GM18520 (cell line): ENCODE data around the gene ABHD16B.
A peak's percentile ranks its signal among the peaks of the same experiment; 100 is the strongest.
"Not testable (repeated sequence)": the region's sequence is repeated elsewhere in the genome, so short reads cannot be mapped to it uniquely, and the experiment has no call there.

ENCODE experiments used
- ATAC-seq: cut with Tn5 transposase; IDR thresholded peaks from one replicate; pipeline ENCODE4 v1.9.1; 2021; ENCODE audit not compliant: unreplicated experiment

The ABHD16B gene

GRCh38 chr20:63834491-63834880 lies 26.8 kb upstream of the ABHD16B start:
- ATAC-seq: no peak

DNA sequence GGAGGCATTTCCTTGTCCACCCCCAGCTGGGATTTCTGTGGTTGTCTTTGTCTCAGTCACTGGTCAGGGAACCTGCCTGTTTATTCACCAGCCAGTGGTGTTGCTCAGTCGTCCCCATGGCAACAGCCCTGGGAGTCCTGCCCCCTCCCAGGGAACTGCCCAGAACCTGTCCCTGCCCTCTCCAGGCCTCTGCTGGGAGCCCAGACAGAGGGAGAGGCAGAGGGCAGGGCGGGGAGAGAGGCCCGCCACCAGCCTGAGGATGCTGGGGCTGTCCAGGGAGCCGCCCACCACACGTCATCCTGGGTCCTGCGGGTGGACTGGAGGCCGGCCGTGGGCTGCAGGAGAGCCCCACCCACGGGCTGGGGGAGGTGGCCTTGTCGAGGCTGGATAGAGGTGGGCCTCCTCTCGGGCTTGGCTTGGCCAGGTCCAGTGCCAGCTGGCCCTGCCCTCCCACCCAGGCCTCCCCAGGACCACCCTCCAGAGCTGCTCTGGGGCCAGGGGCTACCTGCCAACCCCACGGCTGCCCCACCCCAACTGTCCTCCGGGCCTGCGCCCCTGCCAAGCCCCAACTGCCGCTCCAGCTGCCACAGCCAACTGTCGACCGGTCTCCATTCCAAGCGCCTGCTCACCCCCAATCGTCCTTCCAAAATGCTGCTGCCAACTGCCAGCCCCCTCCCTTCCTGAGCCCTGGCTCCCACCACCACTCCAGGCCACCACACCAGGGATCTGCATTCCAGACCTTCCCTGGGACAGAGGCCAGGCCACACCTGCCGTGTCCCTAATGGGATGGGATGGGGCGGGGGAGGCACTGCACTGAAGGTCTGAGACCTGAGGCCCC lies 26.1 kb upstream of the ABHD16B start:
- ATAC-seq: no peak

GRCh38 chr20:63836458-63837344 lies 24.6 kb upstream of the ABHD16B start:
- no peak for ATAC-seq

- no peak for ATAC-seq
Measured at GRCh38 chr20:63837479-63837878, 23.8 kb upstream of the ABHD16B start.

- ATAC-seq: no peak
Measured at GRCh38 chr20:63839620-63840019, 21.7 kb upstream of the ABHD16B start.

DNA sequence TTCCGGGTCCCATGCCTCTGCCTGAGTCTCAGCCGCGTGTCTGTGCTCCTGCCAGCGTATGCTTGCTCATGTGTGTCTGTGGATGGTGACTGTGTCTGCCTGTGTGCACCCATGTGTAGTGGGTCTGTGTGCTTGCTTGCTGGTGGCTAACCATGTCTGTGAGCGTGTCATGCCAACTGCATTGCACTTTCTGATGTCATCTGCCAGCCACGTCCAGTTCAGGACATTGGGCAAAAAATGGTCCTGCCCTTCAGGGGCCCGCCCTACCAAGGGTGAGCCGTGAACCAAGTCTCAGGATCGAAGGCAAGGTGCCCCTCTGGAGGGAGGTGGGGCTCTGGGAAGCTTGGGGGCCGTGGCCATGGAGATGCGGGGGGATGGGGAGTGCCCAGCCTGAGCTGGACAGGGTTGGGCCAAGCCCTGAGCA lies 20.9 kb upstream of the ABHD16B start:
- ATAC-seq: no peak

DNA sequence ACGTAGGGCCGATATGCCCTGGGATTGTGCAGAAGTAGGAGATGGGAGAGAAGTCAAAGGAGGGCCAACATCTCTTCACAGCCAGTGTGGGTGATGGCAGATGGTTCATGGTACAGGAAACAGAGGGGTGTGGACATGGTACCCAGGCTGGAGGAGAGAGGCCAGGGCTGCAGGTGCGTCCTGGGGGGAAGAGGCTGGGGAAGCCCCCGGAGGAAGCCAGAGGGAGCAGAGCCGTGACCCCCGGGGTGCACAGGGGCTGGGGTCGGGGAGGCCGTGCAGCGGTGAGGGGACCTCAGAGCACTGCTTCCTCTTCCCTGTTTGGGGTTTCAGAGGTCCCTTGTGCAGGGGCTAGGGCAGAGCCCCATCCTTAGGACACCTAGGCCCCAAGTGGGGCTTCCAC lies 19.0 kb upstream of the ABHD16B start:
- ATAC-seq: no peak

GRCh38 chr20:63843222-63843621 lies 18.1 kb upstream of the ABHD16B start:
- no peak for ATAC-seq

GRCh38 chr20:63843778-63844177 lies 17.5 kb upstream of the ABHD16B start:
- ATAC-seq: no peak

DNA sequence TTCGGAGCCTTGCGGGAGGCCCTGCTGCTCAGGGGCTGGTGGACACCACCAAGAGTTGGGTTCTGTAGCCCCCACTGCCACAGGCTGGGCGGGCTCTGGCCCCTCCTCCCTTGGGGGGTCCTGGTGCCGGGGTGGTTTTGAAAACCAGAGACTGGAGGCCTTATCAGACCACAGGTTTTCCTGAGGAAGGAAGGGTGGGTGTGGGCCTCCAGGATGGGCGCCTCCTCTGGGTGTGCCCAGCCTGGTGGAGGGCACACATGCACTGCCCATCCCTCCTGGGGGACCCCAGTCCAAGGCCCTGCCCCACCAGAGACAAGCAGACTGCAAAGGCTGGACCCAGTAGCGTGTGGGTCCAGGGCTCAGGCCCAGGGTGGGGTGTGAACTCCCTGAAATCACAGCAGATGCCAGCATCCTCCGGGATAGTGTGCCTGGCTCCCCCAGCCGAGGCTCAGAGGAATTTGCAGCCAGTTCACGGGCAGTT lies 16.7 kb upstream of the ABHD16B start:
- no peak for ATAC-seq

DNA sequence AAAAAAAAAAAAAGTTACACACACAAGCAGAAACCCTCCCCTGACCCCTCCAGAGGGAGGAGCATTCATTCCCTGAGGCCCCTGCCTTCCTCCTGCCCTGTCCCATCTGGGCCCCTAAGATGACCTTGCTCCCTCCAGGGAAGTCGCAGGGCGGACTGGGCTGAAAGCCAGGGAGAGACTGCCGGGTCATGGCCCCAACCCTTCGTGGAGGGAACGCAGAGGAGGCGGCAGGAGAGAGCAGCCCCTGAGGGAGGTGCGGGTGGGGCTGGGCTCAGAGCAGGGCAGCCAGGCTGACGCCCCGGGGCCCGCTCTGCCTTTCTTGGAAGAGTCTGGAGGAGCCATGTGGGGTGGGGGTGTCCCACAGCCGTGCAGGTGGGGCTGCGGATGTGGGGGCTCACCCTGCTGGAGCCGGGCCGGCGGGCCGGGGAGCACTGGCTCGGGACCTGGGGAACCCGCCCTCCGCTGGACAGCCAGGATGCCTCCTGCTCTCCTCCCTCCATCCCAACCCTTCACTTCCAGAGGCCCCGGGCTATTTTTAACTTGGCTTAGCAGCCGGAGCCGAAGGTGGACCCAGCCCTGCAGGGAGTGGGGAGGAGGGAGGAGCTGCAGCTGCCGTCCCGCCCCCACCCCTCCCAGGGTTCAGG lies 15.0 kb upstream of the ABHD16B start:
- no peak for ATAC-seq

- ATAC-seq: no peak
Measured at GRCh38 chr20:63846888-63847236, 14.4 kb upstream of the ABHD16B start.

GRCh38 chr20:63847237-63848002 lies 13.9 kb upstream of the ABHD16B start:
- ATAC-seq: no peak

DNA sequence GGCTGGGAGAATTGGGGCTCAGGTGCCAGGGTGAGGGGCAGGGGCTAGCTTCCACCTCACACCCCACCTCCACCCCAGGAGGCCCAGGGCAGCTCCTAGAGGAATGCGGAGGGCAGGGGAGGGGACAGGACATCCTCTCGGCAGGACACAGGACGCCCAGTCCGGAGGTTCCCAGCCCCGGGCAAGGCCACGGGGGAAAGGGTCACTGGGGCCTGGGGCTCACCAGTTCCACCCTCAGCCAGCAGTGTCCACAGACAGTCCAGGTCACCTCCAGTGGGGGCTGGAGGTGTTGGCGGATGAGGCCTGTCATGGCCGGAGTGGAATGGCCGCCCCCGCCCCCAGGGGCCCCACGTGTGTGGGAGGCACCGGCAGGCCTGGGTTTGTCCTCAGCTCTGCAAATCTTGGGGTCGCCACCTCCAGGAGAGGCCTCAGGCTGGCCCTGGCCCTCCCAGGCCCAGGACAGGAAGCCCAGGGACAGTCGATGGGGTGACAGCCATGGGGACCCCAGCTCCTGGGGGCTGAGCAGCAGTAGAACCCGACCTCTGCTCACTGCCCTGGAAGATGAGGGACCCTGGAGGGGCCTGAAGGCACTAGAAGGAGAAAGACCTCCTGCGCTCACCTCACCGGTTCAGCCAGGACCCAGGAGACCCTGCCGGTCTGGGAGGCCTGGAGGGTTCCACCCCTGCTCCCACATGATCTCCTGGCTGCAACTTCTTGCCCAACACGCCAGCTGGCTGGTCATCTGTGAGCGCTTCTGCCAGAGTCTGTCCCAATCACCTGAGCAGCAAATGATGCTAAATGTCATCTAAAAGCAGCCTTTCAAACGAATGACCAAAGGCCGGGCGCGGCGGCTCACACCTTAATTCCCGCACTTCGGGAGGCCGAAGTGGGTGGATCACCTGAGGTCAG lies 13.0 kb upstream of the ABHD16B start:
- no peak for ATAC-seq

DNA sequence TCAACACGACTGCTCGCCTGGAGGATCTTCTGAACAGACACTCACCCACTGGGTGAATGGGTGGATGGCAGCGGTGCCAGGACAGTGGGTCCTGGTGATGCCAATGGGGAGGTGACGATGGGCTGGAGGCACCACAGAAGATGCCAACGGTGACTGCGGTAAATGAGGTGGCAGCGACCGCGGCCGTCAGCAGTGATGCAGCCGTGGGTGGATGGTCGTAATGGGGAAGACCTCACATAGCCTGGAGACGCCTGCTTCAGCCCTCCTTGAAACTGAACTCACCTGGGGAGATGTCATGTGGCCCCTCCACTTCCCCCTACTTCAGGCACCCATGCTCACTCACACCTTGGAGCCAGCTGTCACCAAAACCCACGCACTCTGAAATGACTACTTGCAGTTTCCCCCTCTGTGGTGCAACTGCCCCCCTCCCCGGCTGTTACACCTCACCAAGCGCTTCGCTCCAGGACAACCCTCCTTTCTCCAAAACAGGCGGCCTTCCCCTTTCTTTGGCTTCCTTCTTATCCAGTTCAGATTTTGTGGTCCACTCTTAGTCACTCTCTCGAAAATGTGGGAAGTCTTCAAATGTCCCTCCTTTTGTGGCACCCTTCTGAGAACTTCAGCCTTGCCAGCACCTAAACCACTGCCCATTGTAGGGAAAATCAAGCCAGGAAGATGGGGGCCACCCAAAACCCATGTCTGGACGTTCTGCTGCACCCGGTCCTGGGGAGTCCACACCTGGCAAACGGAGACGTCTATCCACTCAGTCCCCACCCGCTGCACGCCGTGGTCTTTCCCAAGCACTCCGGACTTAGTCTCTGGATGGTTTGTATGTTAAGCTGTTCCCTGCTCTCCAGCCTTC lies 10.4 kb upstream of the ABHD16B start:
- ATAC-seq: peak; percentile 68

GRCh38 chr20:63851548-63851943 lies 9.8 kb upstream of the ABHD16B start:
- not testable (repeated sequence) for ATAC-seq

- ATAC-seq: not testable (repeated sequence)
Measured at GRCh38 chr20:63853733-63854068, 7.6 kb upstream of the ABHD16B start.

DNA sequence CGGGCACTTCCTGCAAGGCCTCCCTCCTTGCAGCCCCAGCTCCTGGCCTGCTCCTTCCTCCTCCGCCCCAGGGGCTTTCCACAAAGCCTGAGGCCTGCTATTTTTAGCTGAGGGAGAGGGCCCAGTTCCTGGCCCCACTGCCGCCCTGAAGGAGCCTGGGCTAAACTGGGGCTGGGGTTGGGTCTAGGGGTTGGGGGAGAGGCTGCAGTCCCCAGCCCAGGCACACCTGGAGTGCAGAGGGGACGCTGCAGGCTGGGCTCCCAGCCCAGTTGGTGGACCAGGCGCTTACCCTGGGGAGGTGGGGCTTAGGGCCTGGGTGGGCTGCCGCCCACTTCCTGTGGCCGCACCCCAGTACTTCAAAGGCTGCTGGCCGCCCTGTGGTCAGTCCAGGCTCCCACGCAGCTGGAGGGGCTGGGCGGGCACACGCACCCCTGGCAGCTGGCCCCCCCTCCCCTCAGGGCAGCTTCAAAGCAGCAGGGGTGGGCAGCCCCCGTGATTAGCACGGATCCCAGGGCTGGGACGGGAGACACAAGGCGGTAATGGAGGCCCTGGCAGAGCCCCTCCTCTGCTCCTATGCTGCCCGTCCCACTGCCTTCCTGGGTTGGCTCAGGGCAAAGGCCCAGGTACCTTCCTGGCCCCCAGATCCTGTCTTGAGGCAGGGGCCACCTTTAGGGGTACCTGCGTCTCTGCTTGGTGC lies 7.1 kb upstream of the ABHD16B start:
- no peak for ATAC-seq
